OCI-LY7 (cell line): Measurements from ENCODE around the gene SMARCD1. TPM values are rescaled to one million over a fixed set of nuclear protein-coding genes. Genes with fewer than 3 reads are reported as not detected.

Experiments used
- BruUV-seq: library from RNA; stranded (reverse); fragments of 400-500 nt; replicated peaks from 2 replicates; lab custom pipeline; 2021; lab: Mats Ljungman, UMichigan
- CTCF ChIA-PET: fragments of 300-600 bp; sonication (Branson Sonifier 250); formaldehyde crosslinking; loops from one replicate; lab custom pipeline; 2022; ENCODE audit warnings: antibody characterized with exemption; ENCODE audit not compliant: unreplicated experiment; lab: Charles Lee
- POLR2A ChIA-PET: fragments of 300-600 bp; sonication (Branson Sonifier 250); formaldehyde crosslinking; loops from one replicate; lab custom pipeline; 2022; ENCODE audit warnings: antibody characterized with exemption; lab: Charles Lee
- DNase-seq: peaks from one replicate; pipeline ENCODE4 v3.0.0-alpha.2; 2015; ENCODE audit warnings: low spot score
- H2AFZ ChIP-seq: fragments of 200-600 bp; sonication (generic), shearing (Covaris generic); 2 replicates; pipeline ENCODE4 v1.6.1; 2014; ENCODE audit warnings: mild to moderate bottlenecking, antibody characterized with exemption, low read length, moderate library complexity
- H3K27ac ChIP-seq: fragments of 200-600 bp; sonication (generic); 2 replicates; pipeline ENCODE4 v1.5.1; 2014; ENCODE audit warnings: mixed run types, low read depth, mild to moderate bottlenecking, moderate library complexity, low read length, inconsistent platforms; ENCODE audit not compliant: poor library complexity, severe bottlenecking
- H3K36me3 ChIP-seq: fragments of 200-600 bp; sonication (generic); 2 replicates; pipeline ENCODE4 v1.6.1; 2014; ENCODE audit warnings: mild to moderate bottlenecking, antibody characterized with exemption, low read length, moderate library complexity, mixed read lengths; ENCODE audit not compliant: insufficient read depth
- H3K4me1 ChIP-seq: fragments of 200-600 bp; sonication (generic); 2 replicates; pipeline ENCODE4 v1.5.1; 2014; ENCODE audit warnings: mild to moderate bottlenecking, low read length; ENCODE audit not compliant: insufficient read depth, poor library complexity, severe bottlenecking
- H3K4me2 ChIP-seq: fragments of 200-600 bp; sonication (generic); 2 replicates; pipeline ENCODE4 v1.6.1; 2014; ENCODE audit warnings: mild to moderate bottlenecking, low read length
- H3K4me3 ChIP-seq: fragments of 200-600 bp; sonication (generic); 2 replicates; pipeline ENCODE4 v1.5.1; 2014; ENCODE audit warnings: mild to moderate bottlenecking, low read depth, low read length; ENCODE audit not compliant: poor library complexity, severe bottlenecking
- H3K79me2 ChIP-seq: fragments of 200-600 bp; sonication (generic); 2 replicates; pipeline ENCODE4 v1.6.1; 2016; ENCODE audit warnings: low read depth, mild to moderate bottlenecking, low read length, moderate library complexity, mixed read lengths; ENCODE audit not compliant: insufficient read depth
- H3K9me2 ChIP-seq: fragments of 200-600 bp; sonication (generic); 2 replicates; pipeline ENCODE4 v1.6.1; 2016; ENCODE audit warnings: mild to moderate bottlenecking, low read length, mixed read lengths; ENCODE audit not compliant: insufficient read depth
- H3K9me3 ChIP-seq: fragments of 200-600 bp; sonication (generic); 2 replicates; pipeline ENCODE4 v1.6.1; 2014; ENCODE audit warnings: mild to moderate bottlenecking, mixed run types, low read length, mixed read lengths
- H4K20me1 ChIP-seq: fragments of 200-600 bp; sonication (generic); 2 replicates; pipeline ENCODE4 v1.6.1; 2014; ENCODE audit warnings: mild to moderate bottlenecking, antibody characterized with exemption, low read length, moderate library complexity, mixed read lengths; ENCODE audit not compliant: insufficient read depth
- EZH2phosphoT487 ChIP-seq: fragments of 200-600 bp; sonication (generic); IDR thresholded peaks from 2 replicates; pipeline ENCODE4 v1.6.1; 2018; ENCODE audit warnings: low read depth, borderline replicate concordance, mild to moderate bottlenecking, mixed run types, antibody characterized with exemption, low read length, moderate library complexity, mixed read lengths
- intact Hi-C: fragments of 100-400 bp; cut with micrococcal nuclease; formaldehyde crosslinking; loops from one replicate; pipeline ENCODE4 v1.10.0; 2022; ENCODE audit not compliant: unreplicated experiment
- total RNA-seq, 2 experiments: library from RNA; depleted of rRNA in 1 of 2; stranded (reverse); fragments of >200 nt in 1 of 2; shearing (Covaris generic) in 1 of 2; gene quantifications; 2 replicates each; pipeline ENCODE4 v1.2.3, GENCODE V29; 2014 to 2022
- TF ChIP-seq, protein P1 (sequence below): fragments of 200-600 bp; sonication (generic); conservative IDR thresholded peaks from 2 replicates; pipeline ENCODE4 v1.5.1; 2014; ENCODE audit warnings: mild to moderate bottlenecking, antibody characterized with exemption, low read length, moderate library complexity, mixed read lengths

The SMARCD1 gene
- total RNA-seq, 2 experiments from 2014 or later = 92.8 to 134 TPM

DNA sequence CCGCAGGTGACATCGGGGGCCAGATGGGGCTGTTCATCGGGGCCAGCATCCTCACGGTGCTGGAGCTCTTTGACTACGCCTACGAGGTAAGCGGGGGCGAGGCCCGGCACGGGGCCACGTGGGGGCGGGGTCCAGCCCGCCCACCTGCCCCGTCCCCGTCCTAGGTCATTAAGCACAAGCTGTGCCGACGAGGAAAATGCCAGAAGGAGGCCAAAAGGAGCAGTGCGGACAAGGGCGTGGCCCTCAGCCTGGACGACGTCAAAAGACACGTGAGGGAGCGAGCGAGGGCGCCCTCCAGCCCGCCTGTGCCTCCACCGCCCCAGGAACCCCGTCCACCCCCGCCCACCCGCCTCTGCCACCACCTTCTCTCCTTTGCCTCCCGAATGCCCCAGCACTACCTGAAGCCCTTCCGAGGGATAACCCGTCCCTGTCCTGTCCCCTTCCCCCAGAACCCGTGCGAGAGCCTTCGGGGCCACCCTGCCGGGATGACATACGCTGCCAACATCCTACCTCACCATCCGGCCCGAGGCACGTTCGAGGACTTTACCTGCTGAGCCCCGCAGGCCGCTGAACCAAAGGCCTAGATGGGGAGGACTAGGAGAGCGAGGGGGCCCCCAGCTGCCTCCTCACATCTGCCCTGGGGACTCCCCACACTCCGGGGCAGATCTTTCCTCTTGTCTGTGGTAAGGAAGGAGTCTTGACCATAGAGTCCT lies 3.9 kb upstream of the SMARCD1 start:
- POLR2A ChIA-PET = interaction anchor here (6.0 kb wide), 1 partner anchor 30 kb away, joined by 62 read pairs; the partner anchor contains the start of gene COX14

DNA sequence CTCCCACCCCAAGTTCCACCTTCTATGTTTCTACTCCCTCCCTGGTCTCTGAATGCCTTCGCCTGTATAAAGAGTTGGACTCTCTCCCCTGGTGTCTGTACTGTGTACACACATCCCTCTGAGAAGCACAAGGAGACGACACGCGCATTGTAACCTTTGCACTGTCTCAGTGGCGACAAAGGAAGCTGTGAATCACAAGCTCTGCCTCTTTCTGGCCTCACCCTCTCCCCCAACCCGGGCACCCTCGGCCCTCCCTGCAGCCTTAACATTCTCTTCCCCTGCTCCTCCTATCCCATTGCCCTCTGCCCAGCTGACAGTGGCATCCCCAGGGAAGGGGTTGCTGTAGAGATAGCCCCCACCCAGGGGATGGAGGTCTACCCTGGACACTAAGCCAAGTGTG lies 2.5 kb upstream of the SMARCD1 start:
- Histone ChIP-seq H3K36me3 (peaks cover 13% of the 10 kb centered on the region), H3K4me3 (no peak overlapping the region), H3K4me2 (no peak overlapping the region), H3K79me2 (peaks cover 16% of the 10 kb centered on the region; the same call in 1 of the 2 replicates), H3K9me2 (no peaks in the 10 kb centered on the region), H4K20me1 (0 out of 2 replicates have a peak, but pooled peaks cover 3% of the 10 kb centered on the region), H3K27ac (no peak overlapping the region), H2AFZ (no peak overlapping the region), H3K4me1 (peaks cover 25% of the 10 kb centered on the region), H3K9me3 (no peaks in the 10 kb centered on the region)
- intact Hi-C loops = no loop called here
- DNase-seq = no peak
- TF ChIP-seq EZH2phosphoT487 = no peak
- TF ChIP-seq, protein P1, sequence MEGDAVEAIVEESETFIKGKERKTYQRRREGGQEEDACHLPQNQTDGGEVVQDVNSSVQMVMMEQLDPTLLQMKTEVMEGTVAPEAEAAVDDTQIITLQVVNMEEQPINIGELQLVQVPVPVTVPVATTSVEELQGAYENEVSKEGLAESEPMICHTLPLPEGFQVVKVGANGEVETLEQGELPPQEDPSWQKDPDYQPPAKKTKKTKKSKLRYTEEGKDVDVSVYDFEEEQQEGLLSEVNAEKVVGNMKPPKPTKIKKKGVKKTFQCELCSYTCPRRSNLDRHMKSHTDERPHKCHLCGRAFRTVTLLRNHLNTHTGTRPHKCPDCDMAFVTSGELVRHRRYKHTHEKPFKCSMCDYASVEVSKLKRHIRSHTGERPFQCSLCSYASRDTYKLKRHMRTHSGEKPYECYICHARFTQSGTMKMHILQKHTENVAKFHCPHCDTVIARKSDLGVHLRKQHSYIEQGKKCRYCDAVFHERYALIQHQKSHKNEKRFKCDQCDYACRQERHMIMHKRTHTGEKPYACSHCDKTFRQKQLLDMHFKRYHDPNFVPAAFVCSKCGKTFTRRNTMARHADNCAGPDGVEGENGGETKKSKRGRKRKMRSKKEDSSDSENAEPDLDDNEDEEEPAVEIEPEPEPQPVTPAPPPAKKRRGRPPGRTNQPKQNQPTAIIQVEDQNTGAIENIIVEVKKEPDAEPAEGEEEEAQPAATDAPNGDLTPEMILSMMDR = no peak
- ChIA-PET POLR2A (interaction anchor here (6.0 kb wide), 1 partner anchor 29 kb away, joined by 62 read pairs; the partner anchor contains the start of gene COX14), CTCF (no interaction called here)
- BruUV-seq = no TSS peak

More for the DNA sequence above, 3.9 kb upstream of the SMARCD1 start:
- Histone ChIP-seq H3K79me2 (peaks cover 12% of the 10 kb centered on the region; the same call in 1 of the 2 replicates), H4K20me1 (0 out of 2 replicates have a peak, but pooled peaks cover 3% of the 10 kb centered on the region), H3K4me1 (peaks cover 14% of the 10 kb centered on the region), H3K27ac (no peak overlapping the region), H3K4me3 (no peak overlapping the region), H3K4me2 (no peak overlapping the region), H3K36me3 (no peaks in the 10 kb centered on the region), H3K9me3 (no peaks in the 10 kb centered on the region), H3K9me2 (no peaks in the 10 kb centered on the region), H2AFZ (no peak overlapping the region)
- TF ChIP-seq, protein P1 = no peak
- no peak for TF ChIP-seq EZH2phosphoT487
- intact Hi-C loops = no loop called here
- CTCF ChIA-PET = no interaction called here
- BruUV-seq = no TSS peak
- no peak for DNase-seq
